DOHH2 (cell line): ENCODE results near the gene CNBP.

Experiments used
- H3F3A ChIP-seq: fragments of 200-600 bp; sonication (generic), shearing (Covaris generic); 2 replicates; pipeline ENCODE4 v1.6.0; 2016; ENCODE audit warnings: antibody characterized with exemption, mild to moderate bottlenecking; ENCODE audit not compliant: control insufficient read depth, insufficient read depth
- H3K27ac ChIP-seq: fragments of 200-600 bp; sonication (generic); 2 replicates; pipeline ENCODE4 v1.5.1; 2014; ENCODE audit warnings: low read depth, mild to moderate bottlenecking, low read length, moderate library complexity
- H3K27me3 ChIP-seq: fragments of 200-600 bp; sonication (generic); 2 replicates; pipeline ENCODE4 v1.6.1; 2014; ENCODE audit warnings: mild to moderate bottlenecking, low read length, mixed read lengths; ENCODE audit not compliant: control insufficient read depth
- H3K36me3 ChIP-seq: fragments of 200-600 bp; sonication (generic); 2 replicates; pipeline ENCODE4 v1.6.1; 2014; ENCODE audit warnings: mild to moderate bottlenecking, low read length, moderate library complexity, mixed read lengths; ENCODE audit not compliant: control insufficient read depth
- H3K4me1 ChIP-seq: fragments of 200-600 bp; sonication (generic); 2 replicates; pipeline ENCODE4 v1.6.1; 2014; ENCODE audit warnings: mild to moderate bottlenecking, low read length, mixed read lengths; ENCODE audit not compliant: control insufficient read depth
- H3K4me2 ChIP-seq: fragments of 200-600 bp; sonication (generic); 2 replicates; pipeline ENCODE4 v1.6.0; 2014; ENCODE audit warnings: mild to moderate bottlenecking, low read length, moderate library complexity
- H3K4me3 ChIP-seq: fragments of 200-600 bp; sonication (generic); 2 replicates; pipeline ENCODE4 v1.5.1; 2014; ENCODE audit warnings: mild to moderate bottlenecking, low read length, mixed read lengths
- H3K79me2 ChIP-seq: fragments of 200-600 bp; sonication (generic); 2 replicates; pipeline ENCODE4 v1.6.1; 2014; ENCODE audit warnings: mild to moderate bottlenecking, low read length, mixed read lengths; ENCODE audit not compliant: control insufficient read depth
- H3K9me2 ChIP-seq: fragments of 200-600 bp; sonication (generic); replicated peaks from 2 replicates; pipeline ENCODE4 v1.6.1; 2014; ENCODE audit warnings: mild to moderate bottlenecking, low read length, mixed read lengths; ENCODE audit not compliant: control insufficient read depth
- H3K9me3 ChIP-seq: fragments of 200-600 bp; sonication (generic); 2 replicates; pipeline ENCODE4 v1.6.1; 2014; ENCODE audit warnings: antibody characterized with exemption, low read length, mixed read lengths; ENCODE audit not compliant: control insufficient read depth, insufficient read depth
- H4K20me1 ChIP-seq: fragments of 200-600 bp; sonication (generic); 2 replicates; pipeline ENCODE4 v1.6.0; 2014; ENCODE audit warnings: low read depth, mild to moderate bottlenecking, antibody characterized with exemption, low read length, moderate library complexity; ENCODE audit not compliant: control insufficient read depth, insufficient read depth
- EZH2phosphoT487 ChIP-seq: fragments of 200-600 bp; sonication (generic); IDR thresholded peaks from 2 replicates; pipeline ENCODE4 v1.6.1; 2017; ENCODE audit warnings: borderline replicate concordance, mild to moderate bottlenecking, antibody characterized with exemption, low read length, moderate library complexity, mixed read lengths
- TF ChIP-seq, protein P1 (sequence below): fragments of 200-600 bp; sonication (generic); IDR thresholded peaks from one replicate; pipeline ENCODE4 v1.5.1; 2014; ENCODE audit warnings: antibody characterized with exemption, mild to moderate bottlenecking, low read depth, low read length; ENCODE audit not compliant: poor library complexity, severe bottlenecking

Gene CNBP

DNA sequence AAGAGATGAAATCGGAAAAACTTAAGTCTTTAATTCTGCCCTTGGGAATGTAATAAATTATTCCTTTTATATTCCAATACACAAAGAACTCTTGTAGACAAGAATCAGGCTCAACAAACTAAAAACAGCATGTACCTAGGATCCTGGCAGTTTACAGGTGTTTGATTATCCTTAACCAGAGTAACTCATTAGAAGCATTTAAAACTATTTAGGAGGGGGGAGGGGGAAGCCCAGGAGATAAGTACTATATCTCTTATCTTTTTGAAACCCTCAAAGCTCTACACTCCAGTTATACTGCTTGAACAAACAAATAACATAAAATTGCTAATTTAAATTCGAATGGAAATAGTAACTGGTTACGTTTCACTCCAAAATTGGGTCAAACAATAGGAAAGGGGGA lies 1.9 kb downstream of the CNBP start:
- no peaks in the 10 kb centered on the region for H3K9me3 ChIP-seq
- H4K20me1 ChIP-seq, result peaks cover 32% of the 10 kb centered on the region
- no peak for TF ChIP-seq EZH2phosphoT487
- TF ChIP-seq, protein P1, sequence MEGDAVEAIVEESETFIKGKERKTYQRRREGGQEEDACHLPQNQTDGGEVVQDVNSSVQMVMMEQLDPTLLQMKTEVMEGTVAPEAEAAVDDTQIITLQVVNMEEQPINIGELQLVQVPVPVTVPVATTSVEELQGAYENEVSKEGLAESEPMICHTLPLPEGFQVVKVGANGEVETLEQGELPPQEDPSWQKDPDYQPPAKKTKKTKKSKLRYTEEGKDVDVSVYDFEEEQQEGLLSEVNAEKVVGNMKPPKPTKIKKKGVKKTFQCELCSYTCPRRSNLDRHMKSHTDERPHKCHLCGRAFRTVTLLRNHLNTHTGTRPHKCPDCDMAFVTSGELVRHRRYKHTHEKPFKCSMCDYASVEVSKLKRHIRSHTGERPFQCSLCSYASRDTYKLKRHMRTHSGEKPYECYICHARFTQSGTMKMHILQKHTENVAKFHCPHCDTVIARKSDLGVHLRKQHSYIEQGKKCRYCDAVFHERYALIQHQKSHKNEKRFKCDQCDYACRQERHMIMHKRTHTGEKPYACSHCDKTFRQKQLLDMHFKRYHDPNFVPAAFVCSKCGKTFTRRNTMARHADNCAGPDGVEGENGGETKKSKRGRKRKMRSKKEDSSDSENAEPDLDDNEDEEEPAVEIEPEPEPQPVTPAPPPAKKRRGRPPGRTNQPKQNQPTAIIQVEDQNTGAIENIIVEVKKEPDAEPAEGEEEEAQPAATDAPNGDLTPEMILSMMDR, result no peak
- H3K9me2 ChIP-seq, result no peaks in the 10 kb centered on the region
- peak overlapping the region; percentile 91 for H3K4me3 ChIP-seq
- H3K27me3 ChIP-seq, result no peaks in the 10 kb centered on the region
- peak overlapping the region; percentile 78; the same call in 1 of the 2 replicates for H3K27ac ChIP-seq
- peaks cover 85% of the 10 kb centered on the region for H3K36me3 ChIP-seq
- H3F3A ChIP-seq, result peaks cover 10% of the 10 kb centered on the region
- H3K4me2 ChIP-seq, result peak overlapping the region; percentile 81
- H3K4me1 ChIP-seq, result peaks cover 62% of the 10 kb centered on the region
- H3K79me2 ChIP-seq, result peaks cover 100% of the 10 kb centered on the region

DNA sequence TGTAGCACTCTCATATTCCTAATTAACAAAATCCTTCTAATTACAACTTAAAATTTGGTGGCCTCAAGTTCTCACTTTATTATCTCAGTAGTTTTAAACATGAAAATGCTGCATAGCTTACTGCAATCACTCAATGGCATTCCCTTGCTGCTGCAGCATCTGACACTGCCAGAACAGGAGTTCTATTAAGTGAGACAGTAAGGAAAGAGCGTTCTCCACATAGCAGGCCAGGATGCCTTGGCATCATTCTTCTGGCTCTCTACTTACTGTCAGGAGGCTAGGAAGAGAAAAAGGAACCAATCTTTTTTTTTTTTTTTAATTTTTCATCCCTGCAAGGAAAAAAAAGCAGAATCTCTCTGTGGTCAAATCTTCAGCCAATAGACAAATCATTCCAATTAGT lies 3.2 kb downstream of the CNBP start:
- Histone ChIP-seq H3K9me3 (no peaks in the 10 kb centered on the region), H4K20me1 (peaks cover 43% of the 10 kb centered on the region), H3K27ac (no peak overlapping the region), H3K4me1 (peaks cover 52% of the 10 kb centered on the region), H3K36me3 (peaks cover 86% of the 10 kb centered on the region), H3K4me2 (peak overlapping the region; percentile 81), H3F3A (peaks cover 13% of the 10 kb centered on the region), H3K79me2 (peaks cover 100% of the 10 kb centered on the region), H3K27me3 (no peaks in the 10 kb centered on the region), H3K4me3 (peak overlapping the region; percentile 34; the same call in 1 of the 2 replicates), H3K9me2 (no peaks in the 10 kb centered on the region)
- TF ChIP-seq, protein P1, result no peak
- TF ChIP-seq EZH2phosphoT487, result no peak

DNA sequence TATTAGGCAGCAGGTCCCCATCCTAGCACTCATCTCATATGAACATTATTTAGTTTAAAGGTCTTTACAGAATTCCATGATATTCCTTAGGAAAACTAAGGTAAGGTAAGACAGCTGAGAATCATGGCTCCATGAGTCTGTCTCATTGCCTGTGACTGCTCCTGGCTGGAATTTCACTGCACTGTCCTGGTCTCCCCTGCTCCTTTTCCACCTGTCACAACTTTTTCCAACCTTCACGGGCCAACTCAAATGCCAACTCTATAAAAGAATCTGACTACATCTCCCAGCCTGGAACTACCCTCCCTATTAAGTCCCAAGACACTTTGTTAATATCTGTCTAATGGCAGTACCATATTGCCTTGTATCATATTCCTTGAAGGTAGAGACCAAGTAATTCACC lies 7.6 kb downstream of the CNBP start:
- peaks cover 26% of the 10 kb centered on the region for H3F3A ChIP-seq

More for the DNA sequence above, 7.6 kb downstream of the CNBP start:
- no peak overlapping the region for H3K4me3 ChIP-seq
- no peaks in the 10 kb centered on the region for H3K9me2 ChIP-seq
- H3K36me3 ChIP-seq, result peaks cover 88% of the 10 kb centered on the region
- no peak overlapping the region for H3K27ac ChIP-seq
- TF ChIP-seq EZH2phosphoT487, result no peak
- TF ChIP-seq, protein P1, result no peak
- peaks cover 45% of the 10 kb centered on the region for H4K20me1 ChIP-seq
- peaks cover 100% of the 10 kb centered on the region for H3K79me2 ChIP-seq
- no peak overlapping the region for H3K4me2 ChIP-seq
- no peaks in the 10 kb centered on the region for H3K27me3 ChIP-seq
- H3K9me3 ChIP-seq, result no peaks in the 10 kb centered on the region
- H3K4me1 ChIP-seq, result peaks cover 35% of the 10 kb centered on the region
